ENCODE data around the gene GABRB1.

GRCh38 chr4:47215759-47216158 lies 184.4 kb downstream of the GABRB1 start:
- TF ChIP-seq CTCF (conservative IDR thresholded peaks at IDR 0.05; ENCODE audit: low read depth, low read length) (no peak), EZH2phosphoT487 (IDR thresholded peaks at IDR 0.05; ENCODE audit: borderline replicate concordance, low read length) (no peak), EZH2 (IDR thresholded peaks at IDR 0.05; ENCODE audit: low read length, unreplicated experiment) (no peak)
